Inflammatory macrophage treated with lipopolysaccharide for 1 hour (primary cell): ENCODE data around the gene OSGIN1.
"Not testable (repeated sequence)": the region's sequence is repeated elsewhere in the genome, so short reads cannot be mapped to it uniquely, and the experiment has no call there.

Experiments used
- DNase-seq, 2 donors: peaks; one replicate each; pipeline ENCODE4 v3.0.0-alpha.2; 2020 to 2022

The OSGIN1 gene

GRCh38 chr16:83926726-83927397 lies 26.2 kb upstream of the OSGIN1 start:
- peak; percentile 16 to 69 for DNase-seq

- DNase-seq: no peak
These were observed 24.5 kb upstream of the OSGIN1 start for GRCh38 chr16:83928341-83929055.

- DNase-seq: no peak
These were observed 23.1 kb upstream of the OSGIN1 start for GRCh38 chr16:83929811-83930555.

- no peak for DNase-seq
These were observed 22.1 kb upstream of the OSGIN1 start for GRCh38 chr16:83930730-83931500.

- DNase-seq: no peak
These were observed 21.5 kb upstream of the OSGIN1 start for GRCh38 chr16:83931556-83931955.

- no peak for DNase-seq
These were observed 20.7 kb upstream of the OSGIN1 start for GRCh38 chr16:83932304-83932703.

- no peak for DNase-seq
These were observed 19.9 kb upstream of the OSGIN1 start for GRCh38 chr16:83932955-83933673.

- DNase-seq: peak; percentile 1 to 45
These were observed 19.0 kb upstream of the OSGIN1 start for GRCh38 chr16:83933885-83934683.

GRCh38 chr16:83934684-83934977 lies 18.4 kb upstream of the OSGIN1 start:
- DNase-seq: no peak

GRCh38 chr16:83935005-83935857 lies 17.8 kb upstream of the OSGIN1 start:
- no peak for DNase-seq

- no peak for DNase-seq
These were observed 17.2 kb upstream of the OSGIN1 start for GRCh38 chr16:83935858-83936255.

- no peak for DNase-seq
These were observed 16.4 kb upstream of the OSGIN1 start for GRCh38 chr16:83936581-83937165.

- no peak for DNase-seq
These were observed 15.8 kb upstream of the OSGIN1 start for GRCh38 chr16:83937267-83937666.

- no peak for DNase-seq
These were observed 14.8 kb upstream of the OSGIN1 start for GRCh38 chr16:83937922-83938885.

- DNase-seq: peak; percentile 61 to 64
These were observed 13.7 kb upstream of the OSGIN1 start for GRCh38 chr16:83939266-83939855.

GRCh38 chr16:83940119-83940518 lies 12.9 kb upstream of the OSGIN1 start:
- DNase-seq: no peak

GRCh38 chr16:83940630-83941378 lies 12.2 kb upstream of the OSGIN1 start:
- no peak for DNase-seq

- DNase-seq: not testable (repeated sequence)
These were observed 11.5 kb upstream of the OSGIN1 start for GRCh38 chr16:83941546-83941945.
